Measurements from ENCODE around the gene SH3GL3.

DNA sequence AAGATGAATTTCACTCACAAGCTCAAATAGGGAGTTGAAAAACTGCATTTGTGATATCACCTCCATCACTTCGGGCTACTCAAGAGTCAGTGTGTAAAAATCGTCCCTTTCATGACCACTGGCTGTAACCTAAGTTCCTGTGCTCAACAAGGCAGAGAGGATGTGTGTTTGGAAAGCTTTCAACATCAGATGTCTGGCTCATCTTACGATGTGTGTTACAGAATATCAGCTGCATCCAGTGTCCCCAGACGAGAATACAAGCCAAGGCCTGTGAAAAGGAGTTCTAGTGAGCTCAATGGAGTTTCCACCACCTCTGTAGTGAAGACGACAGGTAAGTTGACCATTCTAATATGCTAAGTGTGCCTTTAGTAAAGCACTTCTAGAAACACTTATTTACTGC is 141.3 kb downstream of the SH3GL3 start:
- TF ChIP-seq, protein P1, sequence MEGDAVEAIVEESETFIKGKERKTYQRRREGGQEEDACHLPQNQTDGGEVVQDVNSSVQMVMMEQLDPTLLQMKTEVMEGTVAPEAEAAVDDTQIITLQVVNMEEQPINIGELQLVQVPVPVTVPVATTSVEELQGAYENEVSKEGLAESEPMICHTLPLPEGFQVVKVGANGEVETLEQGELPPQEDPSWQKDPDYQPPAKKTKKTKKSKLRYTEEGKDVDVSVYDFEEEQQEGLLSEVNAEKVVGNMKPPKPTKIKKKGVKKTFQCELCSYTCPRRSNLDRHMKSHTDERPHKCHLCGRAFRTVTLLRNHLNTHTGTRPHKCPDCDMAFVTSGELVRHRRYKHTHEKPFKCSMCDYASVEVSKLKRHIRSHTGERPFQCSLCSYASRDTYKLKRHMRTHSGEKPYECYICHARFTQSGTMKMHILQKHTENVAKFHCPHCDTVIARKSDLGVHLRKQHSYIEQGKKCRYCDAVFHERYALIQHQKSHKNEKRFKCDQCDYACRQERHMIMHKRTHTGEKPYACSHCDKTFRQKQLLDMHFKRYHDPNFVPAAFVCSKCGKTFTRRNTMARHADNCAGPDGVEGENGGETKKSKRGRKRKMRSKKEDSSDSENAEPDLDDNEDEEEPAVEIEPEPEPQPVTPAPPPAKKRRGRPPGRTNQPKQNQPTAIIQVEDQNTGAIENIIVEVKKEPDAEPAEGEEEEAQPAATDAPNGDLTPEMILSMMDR (IDR thresholded peaks at IDR 0.05): no peak
- no peak for TF ChIP-seq POLR2A (IDR thresholded peaks at IDR 0.05)
